Measurements from ENCODE around the gene YEATS2. TPM values are rescaled to one million over a fixed set of nuclear protein-coding genes. Genes with fewer than 3 reads are reported as not detected.

Gene YEATS2
- total RNA-seq, 6 donors from 2014 or later = 23.9 to 65.0 (median 41.2) TPM

DNA sequence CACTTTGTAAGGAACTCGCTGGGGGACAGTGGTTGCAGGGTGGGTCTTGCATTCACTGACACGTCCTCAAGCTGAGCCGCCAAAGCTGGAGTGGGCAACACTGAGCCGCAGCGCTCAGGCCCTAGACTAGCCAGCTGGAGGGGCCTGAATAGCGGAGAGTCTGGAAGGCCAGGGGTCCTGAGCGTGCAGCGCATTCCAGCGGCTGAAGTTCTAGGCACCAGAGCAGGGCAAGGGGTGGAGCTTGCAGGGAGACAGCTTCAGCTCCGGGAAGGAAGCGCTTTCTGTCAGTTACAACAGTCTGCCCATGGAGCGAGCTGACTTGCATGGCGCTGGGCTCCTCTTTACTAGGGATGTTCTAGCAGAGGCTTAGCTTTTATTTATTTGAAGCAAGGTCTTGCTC, 125.0 kb downstream of the YEATS2 start:
- Histone ChIP-seq H3K4me1 (peaks cover 9 to 19% (median 14%) of the 10 kb centered on the region in 4 donors), H3K36me3 (peaks cover 0 to 2% (median 0%) of the 10 kb centered on the region in 4 donors), H3K4me3 (no peak overlapping the region), H3K27ac (no peak overlapping the region), H3K27me3 (no peaks in the 10 kb centered on the region), H3K9me3 (no peaks in the 10 kb centered on the region)
- TF ChIP-seq CTCF (IDR thresholded peaks at IDR 0.05) = no peak
- TF ChIP-seq POLR2AphosphoS5 (IDR thresholded peaks at IDR 0.05) = no peak
- no peak for TF ChIP-seq EP300 (IDR thresholded peaks at IDR 0.05)
- ATAC-seq (ENCODE audit: low FRiP score in 2 of 2) (no peak), DNase-seq (peak in 1 of 2 donors; percentile 53)
- 90 to 91% methylated on average over 12 to 13 of the region's 13 CpGs for WGBS, 2 donors

GRCh38 chr3:183823963-183824362, 126.4 kb downstream of the YEATS2 start:
- peaks cover 9 to 19% (median 14%) of the 10 kb centered on the region in 4 donors for H3K4me1 ChIP-seq
- H3K9me3 ChIP-seq = no peaks in the 10 kb centered on the region
- 78 to 82% methylated on average over 5 of the region's 5 CpGs for WGBS, 2 donors
- DNase-seq = no peak
- H3K27me3 ChIP-seq = no peaks in the 10 kb centered on the region
- ATAC-seq (ENCODE audit: low FRiP score in 2 of 2) = no peak
- H3K27ac ChIP-seq = no peak overlapping the region
- TF ChIP-seq POLR2AphosphoS5 (IDR thresholded peaks at IDR 0.05) (no peak), EP300 (IDR thresholded peaks at IDR 0.05) (no peak), CTCF (IDR thresholded peaks at IDR 0.05) (no peak), POLR2A (IDR thresholded peaks at IDR 0.05) (no peak)
- peaks cover 0 to 12% (median 4%) of the 10 kb centered on the region in 4 donors for H3K36me3 ChIP-seq
- no peak overlapping the region for H3K4me3 ChIP-seq

DNA sequence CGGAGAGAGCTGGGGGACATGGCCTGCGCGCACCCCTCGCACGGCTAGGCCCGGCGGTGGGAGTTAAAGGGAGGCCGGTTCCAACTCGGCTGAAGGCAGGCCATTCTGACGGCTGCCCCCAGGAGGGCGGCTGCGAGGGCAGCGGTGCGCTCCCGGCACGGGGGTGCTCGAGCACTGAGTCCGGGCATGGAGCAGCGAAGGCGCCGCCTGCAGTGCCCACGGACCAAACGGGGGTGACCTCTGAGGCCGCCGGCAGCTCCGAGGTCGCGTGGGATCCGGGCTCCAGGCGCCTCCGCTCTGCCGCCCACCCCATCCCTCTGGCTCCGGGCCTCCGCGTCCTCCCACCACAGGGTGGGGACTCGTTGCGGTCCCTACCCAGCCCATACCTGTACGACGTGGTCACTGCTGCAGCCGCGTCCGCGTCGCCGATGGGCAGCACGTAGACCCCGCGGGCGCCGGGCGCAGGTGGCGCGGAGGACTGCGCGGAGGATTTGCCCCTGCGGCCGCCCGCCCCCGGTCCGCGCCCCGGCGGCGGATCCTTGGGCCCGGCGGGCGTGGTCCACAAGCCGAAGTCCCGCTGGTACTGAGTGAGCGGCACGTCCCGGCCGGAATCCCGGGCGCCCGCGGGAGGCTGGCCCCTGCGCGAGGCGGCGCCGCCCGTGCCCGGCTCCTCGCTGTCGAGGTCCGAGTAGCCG, 127.3 kb downstream of the YEATS2 start:
- TF ChIP-seq EP300 (IDR thresholded peaks at IDR 0.05) = no peak
- no peak for TF ChIP-seq POLR2AphosphoS5 (IDR thresholded peaks at IDR 0.05)
- peak in 1 of 6 experiments; percentile 8 for TF ChIP-seq CTCF (IDR thresholded peaks at IDR 0.05)
- no peak for TF ChIP-seq POLR2A (IDR thresholded peaks at IDR 0.05)
- ATAC-seq (ENCODE audit: low FRiP score in 2 of 2) (peak in 1 of 2 donors; percentile 61), DNase-seq (no peak)
- Histone ChIP-seq H3K36me3 (peaks cover 0 to 22% (median 13%) of the 10 kb centered on the region in 4 donors), H3K27me3 (no peaks in the 10 kb centered on the region), H3K27ac (peak overlapping the region in 1 of 4 donors; percentile 63), H3K9me3 (no peaks in the 10 kb centered on the region), H3K4me3 (peak overlapping the region; percentile 52 to 73 (median 68)), H3K4me1 (peaks cover 9 to 19% (median 14%) of the 10 kb centered on the region in 4 donors)
- WGBS, 2 donors = 0 to 1% methylated on average over 14 to 57 of the region's 88 CpGs

DNA sequence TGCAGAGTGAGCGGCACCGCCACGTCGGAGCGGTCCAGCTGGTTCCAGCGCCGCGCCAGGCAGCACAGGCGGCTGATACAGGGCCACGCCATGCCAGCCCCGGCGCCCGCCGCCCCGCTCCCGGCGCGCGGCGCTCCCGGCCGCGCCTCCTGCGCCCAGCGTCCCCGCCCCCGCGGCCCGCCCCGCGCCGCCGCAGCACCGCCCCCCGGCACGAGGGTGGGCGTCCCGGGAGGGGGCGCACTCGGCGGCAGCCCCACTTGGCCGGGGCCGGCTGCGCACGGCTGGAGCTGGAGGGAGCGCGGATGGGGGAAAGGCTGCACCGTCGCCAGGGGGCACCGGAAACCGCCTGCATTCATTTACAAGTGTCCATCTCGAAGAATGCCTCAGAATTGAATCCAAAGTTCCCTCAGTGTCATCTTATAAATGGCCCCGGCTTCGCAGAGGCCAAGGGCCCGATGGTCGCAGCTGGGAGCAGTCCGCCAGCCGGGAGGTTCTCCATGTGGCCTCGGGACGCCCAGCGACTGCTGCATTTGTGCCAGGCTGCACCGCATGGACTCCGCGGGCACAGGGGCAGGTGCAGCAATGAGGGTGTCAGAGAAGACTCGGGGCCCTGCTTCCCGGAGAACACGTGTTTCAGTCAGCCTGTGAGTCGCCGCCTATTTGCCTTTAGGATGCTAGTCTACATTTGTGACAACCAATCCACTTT, 128.0 kb downstream of the YEATS2 start, which contains the start of gene MAP6D1:
MAP6D1 (minus strand) TSS at position 122 of the 706 bp plus-strand sequence; CDS start at position 92, 30 bp downstream.
- Histone ChIP-seq H3K4me1 (peaks cover 9 to 19% (median 14%) of the 10 kb centered on the region in 4 donors), H3K27ac (peak within 1 kb of the TSS in 1 of 4 donors; percentile 63), H3K4me3 (peak within 1 kb of the TSS; percentile 52 to 73 (median 68)), H3K27me3 (no peaks in the 10 kb centered on the region), H3K36me3 (peaks cover 4 to 29% (median 16%) of the 10 kb centered on the region in 4 donors), H3K9me3 (no peaks in the 10 kb centered on the region)
- 7 to 11% methylated on average over 8 to 29 of the region's 69 CpGs for WGBS, 2 donors
- ATAC-seq (ENCODE audit: low FRiP score in 2 of 2) = peak in 1 of 2 donors; percentile 76
- TF ChIP-seq EP300 (IDR thresholded peaks at IDR 0.05) = no peak
- TF ChIP-seq CTCF (IDR thresholded peaks at IDR 0.05) = peak in 2 of 6 experiments; percentile 14 to 33
- no peak for TF ChIP-seq POLR2AphosphoS5 (IDR thresholded peaks at IDR 0.05)
- no peak for TF ChIP-seq POLR2A (IDR thresholded peaks at IDR 0.05)
- peak in 1 of 2 donors; percentile 90 for DNase-seq
